GM12878 (cell line): ENCODE data around the gene ADAMTS14. TPM values are rescaled to one million over a fixed set of nuclear protein-coding genes. Genes with fewer than 3 reads are reported as not detected.

ENCODE experiments used
- ATAC-seq: fragments of 200-7000 bp; cut with Tn5 transposase; 3 replicates; pipeline ENCODE4 v1.9.1; 2020; ENCODE audit warnings: mild to moderate bottlenecking, moderate library complexity
- BruUV-seq: library from RNA; stranded (reverse); fragments of 400-500 nt; replicated peaks from 2 replicates; lab custom pipeline; 2021; lab: Mats Ljungman, UMichigan
- CTCF ChIA-PET: fragments of 300-600 bp; sonication (Branson Sonifier 250); formaldehyde crosslinking; extraction: SDS; loops from one replicate; lab custom pipeline; 2021; ENCODE audit warnings: inconsistent platforms; lab: Yijun Ruan, JAX
- POLR2A ChIA-PET: fragments of 350-600 bp; formaldehyde crosslinking; extraction: SDS; loops from one replicate; lab custom pipeline; 2021; ENCODE audit warnings: inconsistent platforms; lab: Charles Lee
- RAD21 ChIA-PET: fragments of 300-600 bp; sonication (Branson Sonifier 250); formaldehyde crosslinking; loops from one replicate; lab custom pipeline; 2023; ENCODE audit warnings: antibody characterized with exemption; ENCODE audit not compliant: unreplicated experiment; lab: Charles Lee
- SMC1A ChIA-PET: fragments of 300-600 bp; sonication (Branson Sonifier 250); formaldehyde crosslinking; loops from one replicate; lab custom pipeline; 2023; ENCODE audit not compliant: unreplicated experiment, uncharacterized antibody; lab: Charles Lee
- DNase-seq: peaks from one replicate; pipeline ENCODE4 v3.0.0-alpha.2; 2011; ENCODE audit warnings: low read depth, low spot score
- FAIRE-seq: peaks from 3 replicates; lab custom pipeline; 2011; peaks lifted over from hg19 to GRCh38; lab: Jason Lieb, UNC
- H2AFZ ChIP-seq: 2 replicates; pipeline ENCODE4 v1.6.0; 2011; ENCODE audit warnings: low read depth, low read length, control low read depth; ENCODE audit not compliant: control insufficient read depth
- H3K27ac ChIP-seq: 2 replicates; pipeline ENCODE4 v1.5.1; 2011; ENCODE audit warnings: control low read depth; ENCODE audit not compliant: control insufficient read depth, insufficient read depth
- H3K27me3 ChIP-seq, 2 experiments: replicated peaks in 1 of 2; 2 replicates each; pipeline versions ENCODE4 v1.6.0 to v1.6.1; 2011; ENCODE audit warnings: low read length in 1 of 2; ENCODE audit not compliant: control insufficient read depth in 2 of 2, insufficient read depth in 2 of 2
- H3K36me3 ChIP-seq, 2 experiments: 2 replicates each; pipeline ENCODE4 v1.5.1; 2011; ENCODE audit warnings: low read length in 1 of 2; ENCODE audit not compliant: control insufficient read depth in 2 of 2, insufficient read depth in 2 of 2
- H3K4me1 ChIP-seq: 2 replicates; pipeline ENCODE4 v1.6.1; 2011; ENCODE audit warnings: mild to moderate bottlenecking, low read length, moderate library complexity, mixed read lengths; ENCODE audit not compliant: control insufficient read depth, insufficient read depth
- H3K4me2 ChIP-seq: 2 replicates; pipeline ENCODE4 v1.6.0; 2011; ENCODE audit warnings: control low read depth; ENCODE audit not compliant: control insufficient read depth, insufficient read depth
- H3K4me3 ChIP-seq: fragments of 200-600 bp; sonication (generic); 2 replicates; pipeline ENCODE4 v1.5.1; 2016
- H3K79me2 ChIP-seq: 2 replicates; pipeline ENCODE4 v1.6.0; 2011; ENCODE audit warnings: low read length; ENCODE audit not compliant: control insufficient read depth, insufficient read depth
- H3K9ac ChIP-seq: 2 replicates; pipeline ENCODE4 v1.8.0; 2011; ENCODE audit warnings: low read length, control low read depth, mixed read lengths; ENCODE audit not compliant: control insufficient read depth, insufficient read depth
- H3K9me3 ChIP-seq: replicated peaks from 3 replicates; pipeline ENCODE4 v1.5.1; 2011; ENCODE audit warnings: mild to moderate bottlenecking, low read length; ENCODE audit not compliant: control insufficient read depth, insufficient read depth
- H4K20me1 ChIP-seq: 2 replicates; pipeline ENCODE4 v1.6.0; 2011; ENCODE audit not compliant: control insufficient read depth, insufficient read depth
- CBX3 ChIP-seq: fragments of 200-600 bp; sonication (generic); IDR thresholded peaks from 2 replicates; pipeline ENCODE4 v1.6.1; 2016; ENCODE audit warnings: low read depth, borderline replicate concordance
- CBX5 ChIP-seq: sonication (generic); IDR thresholded peaks from 2 replicates; pipeline ENCODE4 v1.6.1; 2016; ENCODE audit warnings: low read depth, moderate library complexity, mild to moderate bottlenecking, inconsistent platforms
- EP300 ChIP-seq, 2 experiments: fragments of 150-350 bp in 1 of 2; IDR thresholded peaks; 2 replicates each; pipeline ENCODE4 v1.6.1; 2011 to 2012; ENCODE audit warnings: low read depth in 2 of 2, low read length in 2 of 2, borderline replicate concordance in 1 of 2, improper control_type of control experiment in 1 of 2, inconsistent platforms in 1 of 2; ENCODE audit not compliant: control insufficient read depth in 1 of 2
- MEF2B ChIP-seq: fragments of 450-650 bp; IDR thresholded peaks from 2 replicates; pipeline ENCODE4 v1.6.1; 2018; ENCODE audit warnings: mild to moderate bottlenecking, moderate library complexity; ENCODE audit not compliant: partially characterized antibody, poor library complexity, severe bottlenecking
- MTA2 ChIP-seq: fragments of 450-650 bp; IDR thresholded peaks from 2 replicates; pipeline ENCODE4 v1.6.1; 2016; ENCODE audit warnings: low read depth, mild to moderate bottlenecking, moderate library complexity
- NFYB ChIP-seq: IDR thresholded peaks from 2 replicates; pipeline ENCODE4 v1.6.1; 2011; ENCODE audit warnings: low read depth, mild to moderate bottlenecking, low read length, improper control_type of control experiment, moderate library complexity; ENCODE audit not compliant: insufficient read depth
- NR2C1 ChIP-seq: fragments of 450-650 bp; IDR thresholded peaks from 2 replicates; pipeline ENCODE4 v1.6.1; 2017; ENCODE audit warnings: antibody characterized with exemption, mild to moderate bottlenecking, moderate library complexity
- PAX5 ChIP-seq: IDR thresholded peaks from 2 replicates; pipeline ENCODE4 v1.6.1; 2011; ENCODE audit warnings: low read depth, low read length, borderline replicate concordance
- STAT1 ChIP-seq: fragments of 450-650 bp; conservative IDR thresholded peaks from 2 replicates; pipeline ENCODE4 v1.6.1; 2014; ENCODE audit warnings: antibody characterized with exemption, mild to moderate bottlenecking
- ZNF24 ChIP-seq: fragments of 450-650 bp; IDR thresholded peaks from 2 replicates; pipeline ENCODE4 v1.6.1; 2017; ENCODE audit warnings: antibody characterized with exemption, mild to moderate bottlenecking
- WGBS: methylation state at CpG from one replicate; pipeline ENCODE4 v1.1.6; 2016; ENCODE audit warnings: low lambda C conversion rate; ENCODE audit not compliant: insufficient replicate concordance, insufficient coverage; ENCODE audit errors: missing lambda C conversion rate; 5-methylcytosine and 5-hydroxymethylcytosine counted together
- in situ Hi-C: fragments of 300-500 bp; cut with MboI; formaldehyde crosslinking; loops from 9 replicates; pipeline ENCODE4 v1.14.3; 2018; ENCODE audit warnings: mixed read lengths
- intact Hi-C: fragments of 100-400 bp; cut with micrococcal nuclease; formaldehyde crosslinking; loops from one replicate; pipeline ENCODE4 v1.14.2; 2022; ENCODE audit not compliant: unreplicated experiment
- polyA plus RNA-seq, 11 experiments: library from polyadenylated mRNA; depleted of rRNA in 4 of 11; unstranded in 6 of 11; stranded (reverse) in 5 of 11; fragments of >200 nt; fragmentation: Nextera tagmentation in 4 of 11; fragmentation: Illumina TruSeq in 1 of 11; extraction: Ambion mirVana in 4 of 11; extraction: Trizol in 1 of 11; gene quantifications; 1 replicate in 1 of 11; 2 replicates in 10 of 11; pipeline versions ENCODE4 v1.2.1 to v1.2.3, GENCODE V29; 2011 to 2016; ENCODE audit warnings: inconsistent platforms in 2 of 11, missing spikeins in 2 of 11, low read depth in 1 of 11
- total RNA-seq, 4 experiments: library from RNA; depleted of rRNA in 3 of 4; stranded (reverse); fragments of >200 nt in 3 of 4; fragmentation: Illumina TruSeq in 1 of 4; extraction: Trizol in 1 of 4; gene quantifications; 2 replicates each; pipeline versions ENCODE4 v1.2.1 to v1.2.3, GENCODE V29; 2013 to 2021
- TF ChIP-seq, protein P1 (sequence below): fragments of 150-350 bp; IDR thresholded peaks from 2 replicates; pipeline ENCODE4 v1.6.1; 2014; ENCODE audit warnings: mild to moderate bottlenecking, low read depth, low read length
- TF ChIP-seq, protein P2 (sequence below): IDR thresholded peaks from 2 replicates; pipeline ENCODE4 v1.6.1; 2012; ENCODE audit warnings: improper control_type of control experiment, low read depth, low read length; ENCODE audit not compliant: insufficient replicate concordance
- TF ChIP-seq, protein P3 (sequence below): IDR thresholded peaks from 2 replicates; pipeline ENCODE4 v1.6.1; 2011; ENCODE audit warnings: low read depth, low read length, improper control_type of control experiment, borderline replicate concordance

ADAMTS14 gene
- total and polyA plus RNA-seq, 10 of the 15 experiments (the other 5 are each of a cell fraction or from before 2014, with no cell fraction given), result 0.03 to 0.05 TPM; not detected in 8

DNA sequence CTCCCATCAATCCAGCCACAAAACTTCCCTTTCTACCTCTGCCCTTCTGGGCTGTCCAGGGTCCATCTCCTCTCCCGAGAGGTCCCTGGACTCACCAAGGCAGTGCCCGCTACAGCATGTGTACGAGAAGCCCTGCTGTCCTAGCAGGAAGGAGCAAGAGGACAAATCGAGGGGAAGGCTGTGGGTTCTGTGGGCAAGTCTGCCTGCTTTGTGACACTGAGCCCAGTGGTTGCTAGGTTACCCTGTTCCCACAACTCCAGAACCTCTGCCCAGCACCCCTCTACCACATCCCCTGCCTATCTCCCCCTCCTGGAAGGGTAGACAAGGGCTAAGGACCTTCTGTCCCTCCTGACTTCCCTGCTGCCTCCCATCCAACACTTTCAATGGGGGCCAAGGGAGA is 112.9 kb downstream of the ADAMTS14 start, which contains the start of gene TBATA:
Gene TBATA, minus strand, starts transcription at position 188 of the 400 bp plus-strand sequence. CDS start 1,998 bp downstream, outside the sequence.
- ChIA-PET CTCF (no interaction called here), SMC1A (no interaction called here), RAD21 (no interaction called here), POLR2A (no interaction called here)
- intact Hi-C loops, result no loop called here
- H4K20me1 ChIP-seq, result no peaks in the 10 kb centered on the region
- H3K4me1 ChIP-seq, result no peaks in the 10 kb centered on the region
- H3K27ac ChIP-seq, result no peak within 1 kb of the TSS
- no peak within 1 kb of the TSS for H3K4me3 ChIP-seq
- H3K4me2 ChIP-seq, result no peak within 1 kb of the TSS
- H3K36me3 ChIP-seq, result no peaks in the 10 kb centered on the region
- no TSS peak for BruUV-seq
- H3K9me3 ChIP-seq, result no peaks in the 10 kb centered on the region
- no peaks in the 10 kb centered on the region; a peak in 1 of 4 replicates for H3K27me3 ChIP-seq
- no peak within 1 kb of the TSS for H2AFZ ChIP-seq
- in situ Hi-C loops, result no loop called here
- FAIRE-seq (no peak), ATAC-seq (no peak), DNase-seq (no peak)
- TF ChIP-seq ZNF24 (no peak), PAX5 (no peak), MEF2B (no peak), NR2C1 (no peak), STAT1 (no peak), CBX5 (no peak), CBX3 (no peak), EP300 (IDR thresholded peaks at IDR 0.05; ENCODE audit: borderline replicate concordance in 1 of 2, control insufficient read depth in 1 of 2, low read depth in 2 of 2, low read length in 2 of 2) (no peak), MTA2 (no peak), NFYB (no peak)
- TF ChIP-seq, protein P1, sequence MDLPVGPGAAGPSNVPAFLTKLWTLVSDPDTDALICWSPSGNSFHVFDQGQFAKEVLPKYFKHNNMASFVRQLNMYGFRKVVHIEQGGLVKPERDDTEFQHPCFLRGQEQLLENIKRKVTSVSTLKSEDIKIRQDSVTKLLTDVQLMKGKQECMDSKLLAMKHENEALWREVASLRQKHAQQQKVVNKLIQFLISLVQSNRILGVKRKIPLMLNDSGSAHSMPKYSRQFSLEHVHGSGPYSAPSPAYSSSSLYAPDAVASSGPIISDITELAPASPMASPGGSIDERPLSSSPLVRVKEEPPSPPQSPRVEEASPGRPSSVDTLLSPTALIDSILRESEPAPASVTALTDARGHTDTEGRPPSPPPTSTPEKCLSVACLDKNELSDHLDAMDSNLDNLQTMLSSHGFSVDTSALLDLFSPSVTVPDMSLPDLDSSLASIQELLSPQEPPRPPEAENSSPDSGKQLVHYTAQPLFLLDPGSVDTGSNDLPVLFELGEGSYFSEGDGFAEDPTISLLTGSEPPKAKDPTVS, result no peak
- TF ChIP-seq, protein P2, sequence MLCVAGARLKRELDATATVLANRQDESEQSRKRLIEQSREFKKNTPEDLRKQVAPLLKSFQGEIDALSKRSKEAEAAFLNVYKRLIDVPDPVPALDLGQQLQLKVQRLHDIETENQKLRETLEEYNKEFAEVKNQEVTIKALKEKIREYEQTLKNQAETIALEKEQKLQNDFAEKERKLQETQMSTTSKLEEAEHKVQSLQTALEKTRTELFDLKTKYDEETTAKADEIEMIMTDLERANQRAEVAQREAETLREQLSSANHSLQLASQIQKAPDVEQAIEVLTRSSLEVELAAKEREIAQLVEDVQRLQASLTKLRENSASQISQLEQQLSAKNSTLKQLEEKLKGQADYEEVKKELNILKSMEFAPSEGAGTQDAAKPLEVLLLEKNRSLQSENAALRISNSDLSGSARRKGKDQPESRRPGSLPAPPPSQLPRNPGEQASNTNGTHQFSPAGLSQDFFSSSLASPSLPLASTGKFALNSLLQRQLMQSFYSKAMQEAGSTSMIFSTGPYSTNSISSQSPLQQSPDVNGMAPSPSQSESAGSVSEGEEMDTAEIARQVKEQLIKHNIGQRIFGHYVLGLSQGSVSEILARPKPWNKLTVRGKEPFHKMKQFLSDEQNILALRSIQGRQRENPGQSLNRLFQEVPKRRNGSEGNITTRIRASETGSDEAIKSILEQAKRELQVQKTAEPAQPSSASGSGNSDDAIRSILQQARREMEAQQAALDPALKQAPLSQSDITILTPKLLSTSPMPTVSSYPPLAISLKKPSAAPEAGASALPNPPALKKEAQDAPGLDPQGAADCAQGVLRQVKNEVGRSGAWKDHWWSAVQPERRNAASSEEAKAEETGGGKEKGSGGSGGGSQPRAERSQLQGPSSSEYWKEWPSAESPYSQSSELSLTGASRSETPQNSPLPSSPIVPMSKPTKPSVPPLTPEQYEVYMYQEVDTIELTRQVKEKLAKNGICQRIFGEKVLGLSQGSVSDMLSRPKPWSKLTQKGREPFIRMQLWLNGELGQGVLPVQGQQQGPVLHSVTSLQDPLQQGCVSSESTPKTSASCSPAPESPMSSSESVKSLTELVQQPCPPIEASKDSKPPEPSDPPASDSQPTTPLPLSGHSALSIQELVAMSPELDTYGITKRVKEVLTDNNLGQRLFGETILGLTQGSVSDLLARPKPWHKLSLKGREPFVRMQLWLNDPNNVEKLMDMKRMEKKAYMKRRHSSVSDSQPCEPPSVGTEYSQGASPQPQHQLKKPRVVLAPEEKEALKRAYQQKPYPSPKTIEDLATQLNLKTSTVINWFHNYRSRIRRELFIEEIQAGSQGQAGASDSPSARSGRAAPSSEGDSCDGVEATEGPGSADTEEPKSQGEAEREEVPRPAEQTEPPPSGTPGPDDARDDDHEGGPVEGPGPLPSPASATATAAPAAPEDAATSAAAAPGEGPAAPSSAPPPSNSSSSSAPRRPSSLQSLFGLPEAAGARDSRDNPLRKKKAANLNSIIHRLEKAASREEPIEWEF, result no peak
- TF ChIP-seq, protein P3, sequence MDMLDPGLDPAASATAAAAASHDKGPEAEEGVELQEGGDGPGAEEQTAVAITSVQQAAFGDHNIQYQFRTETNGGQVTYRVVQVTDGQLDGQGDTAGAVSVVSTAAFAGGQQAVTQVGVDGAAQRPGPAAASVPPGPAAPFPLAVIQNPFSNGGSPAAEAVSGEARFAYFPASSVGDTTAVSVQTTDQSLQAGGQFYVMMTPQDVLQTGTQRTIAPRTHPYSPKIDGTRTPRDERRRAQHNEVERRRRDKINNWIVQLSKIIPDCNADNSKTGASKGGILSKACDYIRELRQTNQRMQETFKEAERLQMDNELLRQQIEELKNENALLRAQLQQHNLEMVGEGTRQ, result no peak
- no peak within 1 kb of the TSS for H3K9ac ChIP-seq
- no peaks in the 10 kb centered on the region for H3K79me2 ChIP-seq
- 0% methylated on average over 4 of the region's 4 CpGs for WGBS
